ENCODE results near the gene ANXA8. TPM values are rescaled to one million over a fixed set of nuclear protein-coding genes. Genes with fewer than 3 reads are reported as not detected.

The ANXA8 gene
- total and polyA plus RNA-seq, 2 experiments from 2014 or later, result 0.27 to 0.87 TPM

- Histone ChIP-seq H3K36me3 (no peaks in the 10 kb centered on the region), H3K9me3 (ENCODE audit: low read depth) (no peaks in the 10 kb centered on the region), H3K4me3 (no peak overlapping the region), H3K27me3 (no peaks in the 10 kb centered on the region), H3K4me1 (ENCODE audit: low read depth) (no peaks in the 10 kb centered on the region), H3K27ac (no peak overlapping the region)
- TF ChIP-seq, protein P1, sequence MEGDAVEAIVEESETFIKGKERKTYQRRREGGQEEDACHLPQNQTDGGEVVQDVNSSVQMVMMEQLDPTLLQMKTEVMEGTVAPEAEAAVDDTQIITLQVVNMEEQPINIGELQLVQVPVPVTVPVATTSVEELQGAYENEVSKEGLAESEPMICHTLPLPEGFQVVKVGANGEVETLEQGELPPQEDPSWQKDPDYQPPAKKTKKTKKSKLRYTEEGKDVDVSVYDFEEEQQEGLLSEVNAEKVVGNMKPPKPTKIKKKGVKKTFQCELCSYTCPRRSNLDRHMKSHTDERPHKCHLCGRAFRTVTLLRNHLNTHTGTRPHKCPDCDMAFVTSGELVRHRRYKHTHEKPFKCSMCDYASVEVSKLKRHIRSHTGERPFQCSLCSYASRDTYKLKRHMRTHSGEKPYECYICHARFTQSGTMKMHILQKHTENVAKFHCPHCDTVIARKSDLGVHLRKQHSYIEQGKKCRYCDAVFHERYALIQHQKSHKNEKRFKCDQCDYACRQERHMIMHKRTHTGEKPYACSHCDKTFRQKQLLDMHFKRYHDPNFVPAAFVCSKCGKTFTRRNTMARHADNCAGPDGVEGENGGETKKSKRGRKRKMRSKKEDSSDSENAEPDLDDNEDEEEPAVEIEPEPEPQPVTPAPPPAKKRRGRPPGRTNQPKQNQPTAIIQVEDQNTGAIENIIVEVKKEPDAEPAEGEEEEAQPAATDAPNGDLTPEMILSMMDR (IDR thresholded peaks at IDR 0.05; ENCODE audit: low read depth, low read length), result no peak
- no peak for DNase-seq (ENCODE audit: low read depth in 1 of 2, low spot score in 1 of 2)
Observed at GRCh38 chr10:47454780-47455058, 29.2 kb downstream of the ANXA8 start.

DNA sequence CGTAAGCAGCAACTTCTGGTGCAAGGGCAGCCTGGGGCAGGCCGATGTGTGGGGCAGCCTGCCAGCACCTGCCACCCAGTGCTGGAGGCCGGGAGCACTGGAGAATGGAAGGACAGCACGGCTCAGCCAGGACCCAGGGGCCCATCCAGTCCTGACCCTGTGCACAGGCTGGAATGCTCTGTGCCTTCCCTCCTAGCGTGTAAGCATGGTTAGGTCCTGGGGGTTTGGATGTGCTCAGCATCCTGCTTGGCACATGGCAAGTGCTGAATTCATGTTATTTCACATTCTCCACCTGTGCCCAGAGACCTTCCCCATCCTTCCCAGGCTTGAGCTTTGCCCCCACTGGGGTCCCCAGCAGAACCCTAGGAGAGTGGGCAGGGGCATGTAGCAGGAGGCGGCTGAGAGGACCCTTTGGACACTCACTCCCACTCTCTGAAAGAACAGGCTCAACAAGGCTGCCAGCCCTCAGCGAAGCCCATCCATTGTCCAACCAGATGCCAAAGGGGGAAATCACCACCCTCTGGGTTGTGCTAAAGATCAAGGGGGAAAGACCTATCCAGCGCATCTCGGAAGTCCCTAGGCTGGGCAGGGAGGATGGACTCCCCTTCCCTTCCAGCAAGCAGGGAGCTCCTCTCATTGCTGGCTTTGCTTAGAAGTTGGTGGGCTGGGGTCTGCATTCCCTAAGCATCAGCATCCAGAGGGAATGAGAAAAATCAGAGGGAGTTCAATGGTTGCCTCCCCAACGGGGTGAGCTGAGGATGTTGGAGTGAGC, 29.7 kb downstream of the ANXA8 start:
- no peaks in the 10 kb centered on the region for H3K9me3 ChIP-seq (ENCODE audit: low read depth)
- TF ChIP-seq, protein P1 (IDR thresholded peaks at IDR 0.05; ENCODE audit: low read depth, low read length), result no peak
- no peaks in the 10 kb centered on the region for H3K27me3 ChIP-seq
- no peak overlapping the region for H3K27ac ChIP-seq
- H3K4me3 ChIP-seq, result no peak overlapping the region
- no peak for DNase-seq (ENCODE audit: low read depth in 1 of 2, low spot score in 1 of 2)
- no peaks in the 10 kb centered on the region for H3K4me1 ChIP-seq (ENCODE audit: low read depth)
- no peaks in the 10 kb centered on the region for H3K36me3 ChIP-seq

DNA sequence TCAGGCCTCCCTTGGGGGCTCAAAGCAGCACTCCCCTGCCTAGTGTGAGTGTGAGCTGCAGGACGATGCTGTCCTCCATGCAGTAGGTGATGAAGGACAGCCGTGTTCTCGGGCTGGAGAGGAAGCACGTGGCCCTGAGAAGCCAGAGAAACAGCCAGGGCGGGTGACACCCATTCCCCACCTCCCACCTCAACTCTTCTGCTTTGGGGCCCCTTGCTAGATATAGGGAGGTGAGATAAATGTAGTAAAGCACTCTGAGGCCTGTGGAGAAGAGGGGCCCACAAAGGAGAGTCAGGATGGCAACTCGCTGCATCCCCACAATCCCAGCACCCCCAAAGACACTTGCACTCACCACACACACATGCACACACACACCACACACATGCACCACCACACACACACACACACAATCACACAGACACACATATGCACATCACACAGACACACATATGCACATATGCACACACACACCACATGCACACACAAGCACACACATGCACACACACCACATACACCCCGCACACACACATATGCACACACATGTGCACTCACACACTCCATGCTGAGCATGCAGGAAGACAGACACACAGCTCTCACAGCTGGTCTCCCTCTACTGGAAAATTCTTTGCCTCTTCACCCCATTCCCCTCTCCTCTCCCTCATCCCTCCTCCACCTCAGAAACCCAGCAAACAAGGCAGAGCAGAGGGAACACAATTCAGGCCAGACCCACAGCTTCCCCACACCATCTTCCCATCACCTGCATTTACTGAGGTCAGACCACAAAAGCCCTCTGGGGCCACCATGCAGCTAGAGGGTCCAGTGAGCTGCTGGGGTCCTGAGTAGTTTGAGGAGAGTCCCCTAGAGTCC, 30.5 kb downstream of the ANXA8 start:
- no peak for DNase-seq (ENCODE audit: low read depth in 1 of 2, low spot score in 1 of 2)
- TF ChIP-seq, protein P1 (IDR thresholded peaks at IDR 0.05; ENCODE audit: low read depth, low read length), result no peak
- Histone ChIP-seq H3K27me3 (no peaks in the 10 kb centered on the region), H3K36me3 (no peaks in the 10 kb centered on the region), H3K4me1 (ENCODE audit: low read depth) (no peaks in the 10 kb centered on the region), H3K27ac (no peak overlapping the region), H3K9me3 (ENCODE audit: low read depth) (no peaks in the 10 kb centered on the region), H3K4me3 (no peak overlapping the region)

DNA sequence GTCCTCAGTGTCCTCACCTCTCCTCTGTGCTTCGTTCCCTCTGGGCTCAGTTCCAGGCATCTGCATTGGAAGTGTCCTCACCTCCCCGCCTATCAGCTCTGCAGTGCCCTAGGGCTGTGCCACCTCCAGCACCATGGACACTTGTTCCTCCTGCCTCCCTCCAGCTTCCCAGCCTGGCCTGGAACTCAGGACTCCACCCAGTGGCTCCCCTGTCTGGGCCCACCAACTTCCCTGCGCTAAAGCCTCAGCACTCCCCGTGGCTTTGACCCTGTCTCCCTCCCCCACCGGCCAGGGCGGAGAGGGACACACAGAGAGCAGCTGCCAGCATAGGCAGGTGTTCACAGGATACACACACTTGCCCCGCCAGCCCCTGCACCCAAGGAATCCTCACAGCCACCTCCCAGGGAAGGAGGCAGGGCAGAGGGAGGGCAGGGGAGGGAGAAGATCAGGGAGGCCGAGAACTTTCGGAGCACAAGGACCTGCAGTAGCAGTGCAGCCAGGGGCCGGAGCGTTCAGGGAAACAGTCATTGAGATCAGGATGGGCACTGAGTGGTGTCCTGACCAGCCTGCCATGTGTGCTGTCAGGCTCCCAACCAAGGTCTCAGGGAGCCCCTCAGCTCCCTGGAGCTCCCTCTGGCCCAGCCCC, 31.3 kb downstream of the ANXA8 start:
- H3K4me3 ChIP-seq, result no peak overlapping the region
- TF ChIP-seq, protein P1 (IDR thresholded peaks at IDR 0.05; ENCODE audit: low read depth, low read length), result no peak
- H3K36me3 ChIP-seq, result no peaks in the 10 kb centered on the region
- H3K27me3 ChIP-seq, result no peaks in the 10 kb centered on the region
- H3K9me3 ChIP-seq (ENCODE audit: low read depth), result no peaks in the 10 kb centered on the region
- no peak for DNase-seq (ENCODE audit: low read depth in 1 of 2, low spot score in 1 of 2)
- no peak overlapping the region for H3K27ac ChIP-seq
- H3K4me1 ChIP-seq (ENCODE audit: low read depth), result no peaks in the 10 kb centered on the region

DNA sequence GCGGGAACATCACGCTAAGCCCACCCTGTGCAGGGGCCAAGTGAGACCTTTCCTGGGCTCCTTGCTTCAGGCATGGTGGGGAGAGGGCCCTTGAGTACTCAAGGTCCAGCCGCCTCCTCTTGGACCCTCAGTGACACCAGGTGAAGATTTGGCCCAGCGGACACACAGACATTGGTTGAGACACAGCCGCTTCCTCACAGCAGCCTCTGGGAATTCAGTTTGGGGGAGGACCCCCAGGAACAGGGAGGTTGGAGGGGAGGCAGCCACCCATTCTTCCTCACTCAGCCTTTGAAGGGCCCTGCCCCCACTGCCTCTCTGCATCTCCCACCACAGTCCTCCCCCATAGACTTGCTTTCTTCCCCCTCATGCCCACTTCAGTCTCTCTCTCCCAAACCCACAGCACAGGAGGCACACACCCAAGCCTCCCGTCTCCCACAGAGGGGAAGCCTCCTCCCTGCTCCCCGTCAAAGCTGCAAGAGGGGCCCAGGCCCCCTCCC, 31.9 kb downstream of the ANXA8 start:
- Histone ChIP-seq H3K27me3 (no peaks in the 10 kb centered on the region), H3K4me1 (ENCODE audit: low read depth) (no peaks in the 10 kb centered on the region), H3K36me3 (no peaks in the 10 kb centered on the region), H3K27ac (no peak overlapping the region), H3K4me3 (no peak overlapping the region), H3K9me3 (ENCODE audit: low read depth) (no peaks in the 10 kb centered on the region)
- TF ChIP-seq, protein P1 (IDR thresholded peaks at IDR 0.05; ENCODE audit: low read depth, low read length), result no peak
- DNase-seq (ENCODE audit: low read depth in 1 of 2, low spot score in 1 of 2), result no peak
